NOMO-1 (cell line): ENCODE measurements around the gene TTBK1.

Source experiments
- DNase-seq, 2 experiments: peaks; one replicate each; lab custom pipeline; 2025; ENCODE audit not compliant: unreplicated experiment in 2 of 2; lab: John Stamatoyannopoulos, UW

Gene TTBK1

GRCh38 chr6:43269273-43270007 lies 26.2 kb downstream of the TTBK1 start:
- peak; percentile 24 to 31 for DNase-seq

DNA sequence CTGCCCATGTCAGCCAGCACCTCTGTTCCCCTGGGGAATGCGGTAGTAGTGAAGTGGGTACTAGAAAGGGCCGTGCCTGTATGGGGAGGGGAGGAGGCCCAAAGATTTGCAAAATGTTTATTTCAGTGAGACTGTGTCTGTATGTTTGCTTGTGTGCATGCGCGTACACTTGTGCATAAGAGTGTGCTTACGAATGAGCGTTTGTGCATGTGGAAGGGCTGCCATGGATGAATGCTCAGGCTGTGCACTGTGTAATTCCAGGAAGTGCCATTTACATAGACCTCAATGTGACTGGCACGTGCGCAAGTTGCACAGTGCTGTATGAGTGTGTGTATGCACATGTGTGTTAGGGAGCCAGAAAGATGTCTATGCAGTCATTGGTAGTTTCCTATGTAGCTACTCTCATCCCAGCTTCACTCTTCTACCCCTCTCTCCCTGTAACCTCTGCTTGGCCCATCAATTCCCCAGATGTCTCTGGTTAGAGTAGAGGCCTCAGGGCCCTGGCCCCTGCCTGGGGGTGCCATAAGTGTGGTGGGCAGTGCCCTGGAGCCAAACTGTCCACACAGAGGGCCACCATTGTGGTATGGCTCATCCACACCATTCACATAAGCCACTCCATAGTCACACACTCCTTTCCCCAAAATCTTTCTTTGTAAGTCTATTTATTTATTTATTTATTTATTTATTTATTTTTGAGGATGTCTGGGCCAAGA lies 28.0 kb downstream of the TTBK1 start:
- DNase-seq = no peak

DNA sequence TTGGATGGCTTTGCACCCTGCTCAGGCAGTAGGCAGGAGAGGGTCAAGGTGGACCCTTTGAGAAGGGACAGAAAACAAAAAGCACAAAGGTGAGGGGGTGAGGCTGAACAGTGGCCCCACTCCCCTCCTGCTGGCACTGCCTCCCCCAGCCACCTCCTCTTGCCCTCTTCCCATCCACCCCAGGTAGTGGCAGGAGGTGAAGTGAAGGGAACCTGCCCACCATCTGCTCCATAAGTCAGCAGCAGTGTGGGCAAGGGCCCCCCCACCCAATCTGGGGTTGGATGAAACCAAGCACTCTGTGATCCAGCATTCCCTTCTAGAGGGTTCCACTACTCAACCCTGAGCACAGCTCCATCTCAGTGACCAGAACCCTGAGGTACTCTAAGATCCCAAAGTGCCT lies 28.7 kb downstream of the TTBK1 start:
- no peak for DNase-seq

GRCh38 chr6:43273707-43274106 lies 30.4 kb downstream of the TTBK1 start:
- no peak for DNase-seq

DNA sequence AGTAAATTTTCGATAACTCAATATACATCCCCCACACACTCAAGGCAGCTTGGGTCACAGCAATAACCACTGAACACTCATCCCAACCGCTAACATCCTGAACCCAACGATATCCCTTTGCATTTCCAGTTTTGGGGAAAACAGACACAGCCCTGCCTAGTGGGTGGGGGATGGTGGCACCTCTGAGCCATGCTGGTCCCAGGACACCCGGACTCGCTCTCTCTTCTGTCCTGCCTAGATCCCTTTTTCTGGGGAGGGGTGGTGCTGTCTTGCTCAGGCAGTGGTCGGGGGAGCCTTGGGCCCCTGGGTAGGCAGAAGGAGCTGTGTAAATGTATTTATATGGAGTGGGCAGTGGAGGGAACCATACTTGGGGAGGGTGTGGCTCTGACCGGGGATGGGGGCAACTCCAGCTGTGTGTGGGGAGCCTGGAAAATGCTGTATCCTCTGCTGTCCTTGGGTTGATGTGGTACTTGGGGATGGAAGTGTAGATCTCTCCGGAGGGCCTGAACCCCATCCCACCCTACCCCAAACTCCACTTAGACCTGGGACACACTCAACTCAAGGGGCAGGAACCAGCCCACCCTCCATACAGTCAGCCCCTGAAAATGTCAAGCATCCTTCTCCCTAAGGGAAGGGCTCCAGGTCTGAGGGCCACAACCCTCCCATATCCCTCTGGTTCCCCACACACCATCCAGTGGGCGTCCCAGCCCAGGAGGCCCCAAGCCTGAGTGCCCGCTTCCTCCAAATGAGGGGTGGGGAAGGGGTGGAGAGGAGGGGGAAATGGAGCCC lies 31.0 kb downstream of the TTBK1 start:
- no peak for DNase-seq

GRCh38 chr6:43274916-43275597 lies 31.8 kb downstream of the TTBK1 start:
- no peak for DNase-seq

DNA sequence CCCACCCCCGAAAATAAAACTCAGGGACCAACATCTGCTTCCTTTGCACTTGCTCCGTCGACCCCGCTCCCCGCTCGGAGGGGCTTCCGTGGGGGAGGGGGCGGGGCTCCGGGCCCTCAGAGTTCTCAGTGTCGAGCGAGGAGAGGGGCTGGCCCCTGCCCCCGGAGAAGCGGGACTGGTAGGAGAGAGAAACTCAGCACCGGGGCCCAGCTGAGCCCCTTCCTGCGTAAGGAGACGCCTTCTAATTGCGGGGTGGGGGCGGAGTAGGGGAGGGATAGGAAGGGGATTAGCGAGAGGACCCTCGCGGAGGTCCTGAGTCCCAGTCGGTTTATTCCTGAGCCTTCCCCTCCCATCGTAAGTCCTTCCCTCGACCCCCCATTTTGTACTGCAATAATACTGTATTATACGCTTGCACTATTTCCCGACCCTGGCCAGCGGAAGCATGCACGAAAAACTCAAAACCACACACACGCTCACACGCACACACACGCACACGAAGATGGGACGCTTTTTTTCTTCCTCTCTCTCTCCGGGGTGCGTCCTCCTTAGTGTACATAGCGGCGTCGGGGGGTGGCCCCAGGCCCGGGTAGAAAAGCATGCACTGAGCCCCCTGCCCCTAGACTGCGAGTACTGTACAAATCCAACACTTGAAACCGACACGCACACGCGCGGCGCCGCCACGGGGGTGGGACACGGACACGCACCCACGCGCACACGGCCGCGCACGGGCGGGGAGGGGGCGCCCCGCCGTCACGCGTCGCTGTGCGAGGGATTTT lies 32.7 kb downstream of the TTBK1 start:
- no peak for DNase-seq

GRCh38 chr6:43276577-43277305 lies 33.5 kb downstream of the TTBK1 start:
- DNase-seq = no peak

DNA sequence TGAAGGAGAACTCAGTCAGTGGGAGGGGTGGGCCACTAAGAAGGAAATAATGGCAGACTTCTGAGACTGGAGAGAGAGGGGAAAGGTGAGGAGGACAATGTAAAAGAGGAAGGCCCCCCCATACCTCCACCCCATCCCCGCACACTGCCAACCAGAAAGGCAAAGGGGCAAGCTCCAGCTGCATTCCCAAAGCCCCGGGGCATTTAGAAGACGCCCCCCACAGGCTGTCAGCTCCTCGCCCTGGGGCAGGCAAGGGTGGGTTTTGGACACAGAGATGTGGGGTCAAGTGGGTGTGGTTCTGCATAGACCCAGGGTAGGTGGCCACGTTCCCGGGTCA lies 34.0 kb downstream of the TTBK1 start:
- no peak for DNase-seq

GRCh38 chr6:43277643-43278523 lies 34.6 kb downstream of the TTBK1 start:
- no peak for DNase-seq

DNA sequence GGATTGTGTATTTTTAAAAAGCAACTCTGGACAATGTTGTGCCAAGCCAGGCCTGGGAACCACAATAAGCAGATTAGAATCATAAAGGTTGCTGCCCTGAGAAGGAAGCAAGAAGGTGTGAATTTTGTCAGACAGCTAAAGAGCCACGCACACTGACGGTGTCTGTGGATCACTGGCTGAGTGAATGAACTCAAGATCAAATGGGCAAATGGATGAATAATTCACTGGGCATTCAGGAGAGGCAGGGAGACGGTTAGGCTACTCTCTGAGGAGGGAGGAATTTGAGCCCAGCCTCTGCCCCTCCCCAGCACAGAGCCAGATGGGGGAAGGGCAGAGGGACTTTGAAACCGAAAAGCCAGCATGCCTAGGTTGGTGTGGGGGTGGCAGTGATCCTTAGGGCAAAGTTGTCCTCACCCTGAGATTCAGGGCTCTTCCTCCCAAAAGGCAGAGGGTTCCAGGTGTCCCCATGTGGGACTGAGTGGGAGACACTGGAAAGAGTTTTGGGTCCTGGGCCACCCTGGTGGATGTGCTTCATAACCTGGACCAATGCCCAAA lies 35.3 kb downstream of the TTBK1 start:
- no peak for DNase-seq

DNA sequence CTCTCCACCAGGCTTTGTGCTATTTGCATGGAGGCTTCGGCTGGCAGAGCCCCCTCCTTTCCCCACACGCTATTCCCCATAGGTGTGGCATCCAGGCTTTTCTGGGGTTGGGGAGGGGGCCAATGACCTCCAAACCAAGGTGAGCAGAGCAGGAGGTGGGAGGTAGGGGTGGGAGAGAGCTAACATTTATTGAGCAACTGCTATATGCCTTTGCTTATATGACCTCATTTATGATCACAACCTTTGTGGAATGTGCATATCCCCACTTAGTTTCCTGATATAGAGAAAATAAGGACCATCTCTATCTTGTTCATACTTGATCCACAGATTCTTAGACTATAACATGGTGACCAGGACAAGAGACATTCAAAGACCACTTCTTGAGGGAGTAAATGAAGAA lies 37.0 kb downstream of the TTBK1 start:
- DNase-seq = no peak

GRCh38 chr6:43282060-43282459 lies 38.8 kb downstream of the TTBK1 start:
- no peak for DNase-seq

DNA sequence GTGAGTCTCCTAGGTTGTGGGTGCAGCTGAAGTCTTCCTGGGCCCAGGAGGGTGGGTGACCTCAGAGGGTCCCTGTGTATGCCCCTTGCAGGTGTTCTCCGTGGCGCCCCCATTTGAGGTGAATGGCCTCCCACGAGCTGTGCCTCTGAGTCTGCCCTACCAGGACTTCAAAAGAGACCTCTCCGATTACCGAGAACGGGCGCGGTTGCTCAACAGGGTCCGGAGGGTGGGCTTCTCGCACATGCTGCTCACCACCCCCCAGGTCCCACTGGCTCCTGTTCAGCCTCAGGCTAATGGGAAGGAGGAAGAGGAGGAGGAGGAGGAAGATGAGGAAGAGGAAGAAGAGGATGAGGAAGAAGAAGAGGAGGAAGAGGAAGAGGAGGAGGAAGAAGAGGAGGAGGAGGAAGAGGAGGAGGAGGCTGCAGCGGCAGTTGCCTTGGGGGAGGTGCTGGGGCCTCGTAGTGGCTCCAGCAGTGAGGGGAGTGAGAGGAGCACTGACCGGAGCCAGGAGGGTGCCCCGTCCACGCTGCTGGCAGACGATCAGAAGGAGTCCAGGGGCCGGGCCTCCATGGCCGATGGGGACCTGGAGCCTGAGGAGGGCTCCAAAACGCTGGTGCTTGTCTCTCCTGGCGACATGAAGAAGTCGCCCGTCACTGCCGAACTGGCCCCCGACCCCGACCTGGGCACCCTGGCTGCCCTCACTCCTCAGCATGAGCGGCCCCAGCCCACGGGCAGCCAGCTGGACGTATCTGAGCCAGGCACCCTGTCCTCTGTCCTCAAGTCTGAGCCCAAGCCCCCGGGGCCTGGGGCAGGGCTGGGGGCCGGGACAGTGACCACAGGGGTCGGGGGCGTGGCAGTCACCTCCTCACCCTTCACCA lies 39.6 kb downstream of the TTBK1 start:
- DNase-seq = no peak

GRCh38 chr6:43283514-43283901 lies 40.2 kb downstream of the TTBK1 start:
- no peak for DNase-seq

DNA sequence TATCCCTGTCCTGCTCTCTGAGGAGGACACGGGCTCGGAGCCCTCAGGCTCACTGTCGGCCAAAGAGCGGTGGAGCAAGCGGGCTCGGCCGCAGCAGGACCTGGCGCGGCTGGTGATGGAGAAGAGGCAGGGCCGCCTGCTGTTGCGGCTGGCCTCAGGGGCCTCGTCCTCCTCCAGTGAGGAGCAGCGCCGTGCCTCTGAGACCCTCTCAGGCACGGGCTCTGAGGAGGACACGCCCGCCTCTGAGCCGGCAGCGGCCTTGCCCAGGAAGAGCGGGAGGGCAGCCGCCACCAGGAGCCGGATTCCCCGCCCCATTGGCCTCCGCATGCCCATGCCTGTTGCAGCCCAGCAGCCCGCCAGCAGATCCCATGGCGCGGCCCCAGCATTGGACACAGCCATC lies 40.6 kb downstream of the TTBK1 start:
- DNase-seq = no peak

DNA sequence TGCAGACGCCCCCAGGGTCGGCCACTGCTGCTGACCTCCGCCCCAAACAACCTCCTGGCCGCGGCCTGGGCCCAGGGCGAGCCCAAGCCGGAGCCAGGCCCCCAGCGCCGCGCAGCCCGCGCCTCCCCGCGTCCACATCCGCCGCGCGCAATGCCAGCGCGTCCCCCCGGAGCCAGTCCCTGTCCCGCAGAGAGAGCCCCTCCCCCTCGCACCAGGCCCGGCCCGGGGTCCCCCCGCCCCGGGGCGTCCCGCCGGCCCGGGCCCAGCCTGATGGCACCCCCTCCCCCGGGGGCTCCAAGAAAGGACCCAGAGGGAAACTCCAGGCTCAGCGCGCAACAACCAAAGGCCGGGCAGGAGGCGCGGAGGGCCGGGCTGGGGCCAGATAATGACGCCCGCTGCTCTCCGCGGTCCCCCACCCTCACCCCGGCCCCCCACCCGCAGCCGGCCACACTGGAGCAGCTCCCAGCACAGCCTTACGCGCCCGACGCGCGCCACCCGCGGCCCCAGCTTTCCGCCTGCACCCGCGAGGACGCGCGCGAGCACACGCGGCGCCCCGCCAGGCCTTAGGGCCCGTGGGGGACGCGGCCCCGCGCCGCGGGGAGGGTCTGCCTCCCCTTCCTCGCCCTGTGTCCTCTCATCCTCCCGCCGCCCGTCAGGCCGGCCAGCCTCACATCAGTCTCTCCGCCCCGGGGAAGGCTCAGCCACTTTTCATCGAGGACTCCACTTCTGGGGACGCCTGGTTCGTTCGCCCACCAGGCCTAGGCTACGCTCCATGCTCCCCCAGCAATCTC lies 41.9 kb downstream of the TTBK1 start:
- no peak for DNase-seq
